GM12891 (cell line): Measurements from ENCODE around the gene SPNS3.

Experiments
- POLR2A ChIP-seq: IDR thresholded peaks from 2 replicates; pipeline ENCODE4 v1.6.1; 2011; ENCODE audit warnings: low read depth, low read length, control low read depth
- POLR2AphosphoS5 ChIP-seq: IDR thresholded peaks from 2 replicates; pipeline ENCODE4 v1.6.1; 2011; ENCODE audit warnings: low read depth, low read length, control low read depth

GRCh38 chr17:4436846-4437245, 3.1 kb downstream of the SPNS3 start:
- TF ChIP-seq POLR2AphosphoS5 (no peak), POLR2A (no peak)
